K562 (cell line): ENCODE measurements around the gene DNMT3L. TPM values are rescaled to one million over a fixed set of nuclear protein-coding genes. Genes with fewer than 3 reads are reported as not detected.
A peak's percentile ranks its signal among the peaks of the same experiment; 100 is the strongest.

Experiments used
- ATAC-seq: fragments of 200-7000 bp; cut with Tn5 transposase; 3 replicates; pipeline ENCODE4 v1.9.1; 2020; ENCODE audit warnings: moderate library complexity
- BruUV-seq: library from RNA; stranded (reverse); fragments of 400-500 nt; replicated peaks from 2 replicates; lab custom pipeline; 2021; lab: Mats Ljungman, UMichigan
- CTCF ChIA-PET: fragments of 300-600 bp; formaldehyde crosslinking; extraction: SDS; loops from one replicate; lab custom pipeline; 2021; ENCODE audit warnings: low intra/inter-chr PET ratio; lab: Yijun Ruan, JAX
- POLR2A ChIA-PET: fragments of 300-600, 350-650 bp; sonication (Branson Sonifier 250); formaldehyde crosslinking; extraction: SDS; loops from one replicate; lab custom pipeline; 2021; ENCODE audit warnings: antibody characterized with exemption, inconsistent platforms; lab: Yijun Ruan, JAX
- DNase-seq, 4 experiments: peaks; one replicate each; pipeline versions ENCODE4 v3.0.0 to v3.0.0-alpha.2; 2011 to 2018; ENCODE audit warnings: low spot score in 3 of 4, mixed read lengths in 3 of 4; ENCODE audit errors: extremely low read depth in 1 of 4
- FAIRE-seq: peaks from 2 replicates; lab custom pipeline; 2011; peaks lifted over from hg19 to GRCh38; lab: Jason Lieb, UNC
- H2AFZ ChIP-seq: 2 replicates; pipeline ENCODE4 v1.6.0; 2011; ENCODE audit warnings: low read depth, low read length, control low read depth, inconsistent platforms
- H3K27ac ChIP-seq: fragments of 200-600 bp; 3 replicates; pipeline ENCODE4 v1.8.0; 2011; ENCODE audit warnings: low read depth, mild to moderate bottlenecking, control low read depth, inconsistent platforms, low read length, moderate library complexity, mixed read lengths; ENCODE audit errors: extremely low read depth
- H3K27me3 ChIP-seq, 2 experiments: fragments of 300-600 bp in 1 of 2; 2 replicates in 1 of 2; 3 replicates in 1 of 2; pipeline versions ENCODE4 v1.6.0 to v1.8.0; 2011; ENCODE audit warnings: inconsistent platforms in 2 of 2, low read length in 2 of 2, mild to moderate bottlenecking in 1 of 2, mixed read lengths in 1 of 2, moderate library complexity in 1 of 2; ENCODE audit not compliant: control insufficient read depth in 2 of 2, insufficient read depth in 2 of 2
- H3K36me3 ChIP-seq: fragments of 300-600 bp; 3 replicates; pipeline ENCODE4 v1.8.0; 2011; ENCODE audit warnings: mild to moderate bottlenecking, low read length, inconsistent platforms; ENCODE audit not compliant: control insufficient read depth, insufficient read depth
- H3K4me1 ChIP-seq, 2 experiments: fragments of 200-600 bp in 1 of 2; replicated peaks in 1 of 2; 2 replicates in 1 of 2; 3 replicates in 1 of 2; pipeline versions ENCODE4 v1.5.1 to v1.8.0; 2011; ENCODE audit warnings: inconsistent platforms in 2 of 2, low read length in 2 of 2, mild to moderate bottlenecking in 1 of 2, mixed read lengths in 1 of 2, moderate library complexity in 1 of 2; ENCODE audit not compliant: control insufficient read depth in 2 of 2, insufficient read depth in 2 of 2
- H3K4me2 ChIP-seq: 2 replicates; pipeline ENCODE4 v1.6.1; 2011; ENCODE audit warnings: low read length, control low read depth, inconsistent platforms, mixed read lengths; ENCODE audit not compliant: insufficient read depth
- H3K4me3 ChIP-seq: fragments of 200-600 bp; sonication (generic), shearing (Covaris generic); 2 replicates; pipeline ENCODE4 v1.5.1; 2016; ENCODE audit warnings: control low read depth, inconsistent platforms
- H3K79me2 ChIP-seq: fragments of 200-600 bp; 3 replicates; pipeline ENCODE4 v1.8.0; 2011; ENCODE audit warnings: low read length, inconsistent platforms; ENCODE audit not compliant: control insufficient read depth, insufficient read depth
- H3K9ac ChIP-seq, 2 experiments: 2 replicates each; pipeline versions ENCODE4 v1.6.0 to v1.6.1; 2011; ENCODE audit warnings: low read depth in 2 of 2, low read length in 2 of 2, control low read depth in 1 of 2, inconsistent platforms in 1 of 2, mild to moderate bottlenecking in 1 of 2, mixed read lengths in 1 of 2; ENCODE audit not compliant: insufficient read depth in 1 of 2
- H3K9me1 ChIP-seq: one replicate; pipeline ENCODE4 v1.6.0; 2011; ENCODE audit warnings: inconsistent platforms, mild to moderate bottlenecking, low read length, moderate library complexity; ENCODE audit not compliant: control insufficient read depth, insufficient read depth
- H3K9me3 ChIP-seq: replicated peaks from 2 replicates; pipeline ENCODE4 v1.5.1; 2011; ENCODE audit warnings: low read depth, low read length, inconsistent platforms; ENCODE audit not compliant: control insufficient read depth, insufficient read depth
- H4K20me1 ChIP-seq: replicated peaks from 2 replicates; pipeline ENCODE4 v1.6.1; 2011; ENCODE audit warnings: low read length, inconsistent platforms, mixed read lengths; ENCODE audit not compliant: control insufficient read depth, insufficient read depth
- MEIS2 ChIP-seq: fragments of 450-650 bp; IDR thresholded peaks from 2 replicates; pipeline ENCODE4 v1.6.1; 2014; ENCODE audit warnings: mild to moderate bottlenecking; ENCODE audit not compliant: partially characterized antibody
- PCBP1 ChIP-seq: fragments of 200-400 bp; formaldehyde crosslinking; IDR thresholded peaks from 2 replicates; pipeline ENCODE4 v1.6.1; 2018; ENCODE audit warnings: mild to moderate bottlenecking, low read depth, low read length; ENCODE audit not compliant: poor library complexity, severe bottlenecking
- PRDM10 ChIP-seq: fragments of 450-650 bp; IDR thresholded peaks from 2 replicates; pipeline ENCODE4 v1.6.1; 2018; ENCODE audit not compliant: partially characterized antibody
- THAP7 ChIP-seq: fragments of 250-450 bp; sonication (Bioruptor Pico); IDR thresholded peaks from 2 replicates; pipeline ENCODE4 v1.5.0; 2021
- WGBS: fragments of 100-300 bp; shearing (Covaris generic); methylation state at CpG from one replicate; pipeline ENCODE4 v1.1.6; 2016; ENCODE audit warnings: low coverage, mixed read lengths; ENCODE audit not compliant: insufficient coverage; ENCODE audit errors: missing lambda C conversion rate; 5-methylcytosine and 5-hydroxymethylcytosine counted together
- in situ Hi-C: fragments of 300-500 bp; cut with MboI; formaldehyde crosslinking; loops from 4 replicates; pipeline ENCODE4 v1.15.0; 2018; ENCODE audit warnings: inconsistent platforms, mixed read lengths
- intact Hi-C: fragments of 100-400 bp; cut with micrococcal nuclease; formaldehyde crosslinking; loops from 2 replicates; pipeline ENCODE4 v1.14.2; 2022
- polyA plus RNA-seq, 8 experiments: library from polyadenylated mRNA; depleted of rRNA in 4 of 8; stranded (reverse) in 5 of 8; unstranded in 3 of 8; fragments of >200 nt; fragmentation: Nextera tagmentation in 2 of 8; fragmentation: Illumina TruSeq in 1 of 8; extraction: Ambion mirVana in 2 of 8; extraction: Trizol in 1 of 8; gene quantifications; 2 replicates each; pipeline versions ENCODE4 v1.2.1 to v1.2.3, GENCODE V29; 2011 to 2014; ENCODE audit warnings: inconsistent platforms in 1 of 8, missing spikeins in 1 of 8
- total RNA-seq, 7 experiments: library from RNA; depleted of rRNA in 6 of 7; stranded (reverse); fragments of >200 nt in 6 of 7; fragmentation: Illumina TruSeq in 2 of 7; extraction: Trizol in 2 of 7; gene quantifications; 2 replicates each; pipeline versions ENCODE4 v1.2.1 to v1.2.3, GENCODE V29; 2011 to 2021; ENCODE audit warnings: low replicate concordance in 1 of 7

The DNMT3L gene
- total and polyA plus RNA-seq, 9 of the 15 experiments (the other 6 are each of a cell fraction or from before 2014, with no cell fraction given) = 0.08 TPM; not detected in 8

GRCh38 chr21:44294391-44295162 is 32.9 kb upstream of the DNMT3L start (continued):
- TF ChIP-seq PRDM10 (peak; percentile 16), MEIS2 (no peak)

- Histone ChIP-seq H3K9ac (no peak overlapping the region), H3K4me1 (peaks cover 0 to 65% of the 10 kb centered on the region in 2 experiments; a peak in 3 of 5 replicates), H3K79me2 (no peaks in the 10 kb centered on the region), H3K4me2 (no peak overlapping the region), H2AFZ (no peak overlapping the region), H3K27ac (no peak overlapping the region), H3K4me3 (no peak overlapping the region), H3K36me3 (no peaks in the 10 kb centered on the region), H3K27me3 (peaks cover 9 to 46% of the 10 kb centered on the region in 2 experiments; a peak in 4 of 5 replicates), H3K9me3 (no peaks in the 10 kb centered on the region), H3K9me1 (peaks cover 3% of the 10 kb centered on the region), H4K20me1 (peaks cover 10% of the 10 kb centered on the region; the same call in 1 of the 2 replicates)
- ATAC-seq (no peak), DNase-seq (no peak), FAIRE-seq (no peak)
- in situ Hi-C loops = loop anchor here (25.0 kb wide), 1 partner anchor 131 kb away; no protein-coding TSS in a partner anchor
- BruUV-seq = no TSS peak
- 40% methylated on average over 33 of the region's 33 CpGs for WGBS
- intact Hi-C loops = no loop called here
- TF ChIP-seq THAP7 = no peak
- TF ChIP-seq PCBP1 = peak; percentile 52
- ChIA-PET POLR2A (no interaction called here), CTCF (no interaction called here)
These were observed 32.0 kb upstream of the DNMT3L start for GRCh38 chr21:44293551-44294231.
